A673 (cell line): Measurements from ENCODE around the gene ZBTB32. TPM values are rescaled to one million over a fixed set of nuclear protein-coding genes. Genes with fewer than 3 reads are reported as not detected.

ENCODE experiments used
- BruUV-seq: library from RNA; stranded (reverse); fragments of 400-500 nt; replicated peaks from 2 replicates; lab custom pipeline; 2021; lab: Mats Ljungman, UMichigan
- CTCF ChIA-PET: fragments of 300-600 bp; sonication (Branson Sonifier 250); formaldehyde crosslinking; loops from one replicate; lab custom pipeline; 2022; ENCODE audit warnings: antibody characterized with exemption; lab: Charles Lee
- POLR2A ChIA-PET: fragments of 300-600 bp; sonication (Branson Sonifier 250); formaldehyde crosslinking; loops from one replicate; lab custom pipeline; 2022; ENCODE audit warnings: antibody characterized with exemption; ENCODE audit not compliant: low non-redundant PET; lab: Charles Lee
- DNase-seq: peaks from one replicate; pipeline ENCODE4 v3.0.0-alpha.2; 2015; ENCODE audit warnings: low spot score
- H3K27ac ChIP-seq: fragments of 200-600 bp; sonication (generic); 2 replicates; pipeline ENCODE4 v1.5.1; 2016; ENCODE audit warnings: mixed run types, low read depth, mild to moderate bottlenecking, mixed read lengths, antibody characterized with exemption, low read length; ENCODE audit not compliant: poor library complexity, severe bottlenecking
- H3K27me3 ChIP-seq: fragments of 200-600 bp; sonication (generic); replicated peaks from 2 replicates; pipeline ENCODE4 v1.6.1; 2017; ENCODE audit warnings: mixed run types, low read depth, mild to moderate bottlenecking, mixed read lengths, antibody characterized with exemption, low read length; ENCODE audit not compliant: insufficient read depth, poor library complexity
- H3K36me3 ChIP-seq: fragments of 200-600 bp; sonication (generic); 2 replicates; pipeline ENCODE4 v1.6.1; 2016; ENCODE audit warnings: mixed run types, mild to moderate bottlenecking, mixed read lengths, antibody characterized with exemption, low read length; ENCODE audit not compliant: insufficient read depth, poor library complexity, severe bottlenecking
- H3K4me1 ChIP-seq: fragments of 200-600 bp; sonication (generic); 2 replicates; pipeline ENCODE4 v1.6.1; 2017; ENCODE audit warnings: mixed run types, mild to moderate bottlenecking, mixed read lengths, antibody characterized with exemption, low read length; ENCODE audit not compliant: insufficient read depth, poor library complexity, severe bottlenecking
- H3K4me3 ChIP-seq: fragments of 200-600 bp; sonication (generic); 2 replicates; pipeline ENCODE4 v1.5.1; 2016; ENCODE audit warnings: low read depth, mixed run types, mild to moderate bottlenecking, mixed read lengths, low read length; ENCODE audit not compliant: poor library complexity, severe bottlenecking
- H3K9me3 ChIP-seq: fragments of 200-600 bp; sonication (generic); 2 replicates; pipeline ENCODE4 v1.6.1; 2016; ENCODE audit warnings: mixed run types, low read depth, mild to moderate bottlenecking, mixed read lengths, antibody characterized with exemption, low read length; ENCODE audit not compliant: poor library complexity, severe bottlenecking
- EZH2 ChIP-seq: fragments of 200-600 bp; sonication (generic); IDR thresholded peaks from 2 replicates; pipeline ENCODE4 v1.6.1; 2017; ENCODE audit warnings: borderline replicate concordance, low read depth, mild to moderate bottlenecking, mixed read lengths, antibody characterized with exemption, low read length; ENCODE audit not compliant: poor library complexity, severe bottlenecking
- intact Hi-C: fragments of 100-400 bp; cut with micrococcal nuclease; formaldehyde crosslinking; loops from one replicate; pipeline ENCODE4 v1.10.0; 2022; ENCODE audit not compliant: unreplicated experiment
- total RNA-seq: library from RNA; stranded (reverse); gene quantifications from 2 replicates; pipeline ENCODE4 v1.2.3, GENCODE V29; 2021
- TF ChIP-seq, protein P1 (sequence below): fragments of 300-800, 200-600 bp; sonication (generic); conservative IDR thresholded peaks from 2 replicates; pipeline ENCODE4 v1.5.1; 2017; ENCODE audit warnings: low read depth, mild to moderate bottlenecking, antibody characterized with exemption, low read length, moderate library complexity, mixed read lengths

The ZBTB32 gene
- total RNA-seq, 1 experiment from 2014 or later, result not detected

DNA sequence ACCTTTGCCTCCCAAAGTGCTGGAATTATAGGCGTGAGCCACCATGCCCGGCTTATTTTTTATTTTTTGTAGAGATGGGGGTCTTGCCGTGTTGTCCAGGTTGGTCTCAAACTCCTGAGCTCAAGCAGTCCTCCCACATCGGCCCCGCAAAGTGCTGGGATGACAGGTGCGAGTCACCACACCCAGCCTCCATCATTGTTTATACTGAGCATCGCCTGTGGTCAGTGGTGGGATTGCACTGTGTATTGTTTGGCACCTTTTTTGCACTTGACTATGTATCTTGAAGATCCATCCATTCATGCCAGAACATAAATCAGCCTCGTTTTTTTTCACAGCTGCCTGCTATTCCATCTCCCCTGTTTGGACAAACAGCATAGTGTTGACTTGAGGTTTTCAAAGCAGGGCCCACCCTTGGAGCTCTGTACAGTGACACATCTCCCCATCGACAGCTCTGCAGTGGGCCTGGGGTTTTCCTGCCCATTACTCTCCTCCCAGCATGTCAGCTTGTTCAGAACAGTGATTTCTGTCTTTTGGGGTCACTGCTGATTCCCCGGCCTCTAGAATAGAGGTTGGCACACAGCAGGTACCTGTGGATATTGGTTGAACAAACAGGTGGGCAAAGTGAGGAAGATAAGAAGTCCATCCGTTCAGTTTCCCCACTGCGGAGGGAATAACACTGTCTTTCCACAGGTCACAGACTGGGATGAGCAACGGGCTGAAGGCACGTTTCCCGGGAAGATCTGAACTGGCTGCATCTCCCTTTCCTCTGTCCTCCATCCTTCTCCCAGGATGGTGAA lies 46.3 kb upstream of the ZBTB32 start:
- intact Hi-C loops, result no loop called here
- no TSS peak for BruUV-seq
- Histone ChIP-seq H3K4me3 (no peak overlapping the region), H3K27ac (no peak overlapping the region), H3K9me3 (no peaks in the 10 kb centered on the region), H3K4me1 (no peaks in the 10 kb centered on the region), H3K36me3 (peaks cover 48% of the 10 kb centered on the region), H3K27me3 (no peaks in the 10 kb centered on the region)
- ChIA-PET CTCF (no interaction called here), POLR2A (interaction anchor here (0.7 kb wide), 1 partner anchor 122 kb away, joined by 5 read pairs; no protein-coding TSS in a partner anchor)
- DNase-seq, result no peak
- TF ChIP-seq EZH2, result no peak
- TF ChIP-seq, protein P1, sequence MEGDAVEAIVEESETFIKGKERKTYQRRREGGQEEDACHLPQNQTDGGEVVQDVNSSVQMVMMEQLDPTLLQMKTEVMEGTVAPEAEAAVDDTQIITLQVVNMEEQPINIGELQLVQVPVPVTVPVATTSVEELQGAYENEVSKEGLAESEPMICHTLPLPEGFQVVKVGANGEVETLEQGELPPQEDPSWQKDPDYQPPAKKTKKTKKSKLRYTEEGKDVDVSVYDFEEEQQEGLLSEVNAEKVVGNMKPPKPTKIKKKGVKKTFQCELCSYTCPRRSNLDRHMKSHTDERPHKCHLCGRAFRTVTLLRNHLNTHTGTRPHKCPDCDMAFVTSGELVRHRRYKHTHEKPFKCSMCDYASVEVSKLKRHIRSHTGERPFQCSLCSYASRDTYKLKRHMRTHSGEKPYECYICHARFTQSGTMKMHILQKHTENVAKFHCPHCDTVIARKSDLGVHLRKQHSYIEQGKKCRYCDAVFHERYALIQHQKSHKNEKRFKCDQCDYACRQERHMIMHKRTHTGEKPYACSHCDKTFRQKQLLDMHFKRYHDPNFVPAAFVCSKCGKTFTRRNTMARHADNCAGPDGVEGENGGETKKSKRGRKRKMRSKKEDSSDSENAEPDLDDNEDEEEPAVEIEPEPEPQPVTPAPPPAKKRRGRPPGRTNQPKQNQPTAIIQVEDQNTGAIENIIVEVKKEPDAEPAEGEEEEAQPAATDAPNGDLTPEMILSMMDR, result no peak

DNA sequence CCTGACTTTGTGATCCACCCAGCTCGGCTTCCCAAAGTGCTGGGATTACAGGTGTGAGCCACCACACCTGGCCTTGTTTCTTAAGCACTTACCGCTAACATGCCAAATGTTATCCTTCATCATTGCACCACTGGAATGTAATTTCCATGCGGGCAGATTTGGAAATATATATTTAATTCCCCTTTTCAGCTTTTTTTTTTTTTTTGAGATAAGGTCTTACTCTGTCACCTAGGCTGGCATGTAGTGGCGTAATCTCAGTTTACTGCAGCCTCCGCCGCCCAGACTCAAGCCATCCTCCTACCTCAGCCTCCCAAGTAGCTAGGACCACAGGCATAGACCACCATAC lies 42.4 kb upstream of the ZBTB32 start:
- CTCF ChIA-PET, result no interaction called here

DNA sequence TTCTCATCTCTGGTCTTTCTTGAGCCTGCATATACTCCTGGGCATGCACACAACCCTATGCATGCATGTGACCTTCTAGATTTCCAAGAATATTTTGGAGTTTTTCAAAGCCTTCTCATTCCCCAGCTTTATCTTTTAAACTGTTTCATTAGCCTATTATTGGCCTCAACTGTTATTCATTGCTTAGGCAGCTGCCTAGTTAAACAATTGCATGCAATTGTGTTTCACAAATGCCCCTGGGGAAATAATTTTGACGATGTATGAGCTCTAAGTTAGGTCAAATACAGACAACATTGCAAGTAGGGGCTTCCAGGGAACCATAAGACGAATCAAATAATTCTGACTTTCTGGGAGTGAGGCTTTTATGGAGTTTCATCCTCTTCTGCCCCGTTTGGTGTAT lies 40.4 kb upstream of the ZBTB32 start:
- ChIA-PET CTCF (no interaction called here), POLR2A (interaction anchor here (0.6 kb wide), 1 partner anchor 8 kb away, joined by 6 read pairs; no protein-coding TSS in a partner anchor)
- BruUV-seq, result no TSS peak
- intact Hi-C loops, result no loop called here
- no peaks in the 10 kb centered on the region for H3K36me3 ChIP-seq
- no peaks in the 10 kb centered on the region for H3K4me1 ChIP-seq
- TF ChIP-seq, protein P1, result no peak
- TF ChIP-seq EZH2, result no peak
- DNase-seq, result no peak
- H3K4me3 ChIP-seq, result no peak overlapping the region
- H3K9me3 ChIP-seq, result no peaks in the 10 kb centered on the region
- peaks cover 1% of the 10 kb centered on the region for H3K27me3 ChIP-seq
- no peak overlapping the region for H3K27ac ChIP-seq

More for the DNA sequence above, 42.4 kb upstream of the ZBTB32 start:
- intact Hi-C loops, result no loop called here
- H3K27me3 ChIP-seq, result no peaks in the 10 kb centered on the region
- no peak for DNase-seq
- H3K4me3 ChIP-seq, result no peak overlapping the region
- TF ChIP-seq, protein P1, result no peak
- TF ChIP-seq EZH2, result no peak
- H3K27ac ChIP-seq, result no peak overlapping the region
- H3K36me3 ChIP-seq, result peaks cover 17% of the 10 kb centered on the region
- H3K4me1 ChIP-seq, result no peaks in the 10 kb centered on the region
- POLR2A ChIA-PET, result no interaction called here
- no TSS peak for BruUV-seq
- H3K9me3 ChIP-seq, result no peaks in the 10 kb centered on the region
